Immature natural killer cell (primary cell): ENCODE data around the gene FAM241A. TPM values are rescaled to one million over a fixed set of nuclear protein-coding genes. Genes with fewer than 3 reads are reported as not detected.
"Not testable (repeated sequence)": the region's sequence is repeated elsewhere in the genome, so short reads cannot be mapped to it uniquely, and the experiment has no call there.

Experiments
- DNase-seq, 3 donors: peaks; one replicate each; pipeline ENCODE4 v3.0.0; 2022; ENCODE audit warnings: mixed read lengths in 1 of 3
- H3K27ac Mint-ChIP-seq, 6 donors: one replicate each; pipeline ENCODE4 v1.8.0; 2020; ENCODE audit warnings: mixed read lengths in 6 of 6, mild to moderate bottlenecking in 5 of 6, inconsistent platforms in 4 of 6, moderate library complexity in 3 of 6
- H3K27me3 Mint-ChIP-seq, 3 donors: one replicate each; pipeline ENCODE4 v1.8.0; 2020 to 2021; ENCODE audit warnings: low read depth in 3 of 3, mild to moderate bottlenecking in 3 of 3, mixed read lengths in 3 of 3, moderate library complexity in 3 of 3, inconsistent platforms in 1 of 3
- H3K36me3 Mint-ChIP-seq, 3 donors: one replicate each; pipeline ENCODE4 v1.8.0; 2020; ENCODE audit warnings: mixed read lengths in 3 of 3, inconsistent platforms in 2 of 3, mild to moderate bottlenecking in 2 of 3
- H3K4me1 Mint-ChIP-seq, 2 donors: one replicate each; pipeline ENCODE4 v1.8.0; 2020; ENCODE audit warnings: inconsistent platforms in 2 of 2, mild to moderate bottlenecking in 2 of 2, mixed read lengths in 2 of 2, moderate library complexity in 1 of 2
- H3K4me3 Mint-ChIP-seq, 5 donors: one replicate each; pipeline ENCODE4 v1.8.0; 2020; ENCODE audit warnings: mild to moderate bottlenecking in 5 of 5, mixed read lengths in 5 of 5, inconsistent platforms in 3 of 5, moderate library complexity in 3 of 5
- H3K9me3 Mint-ChIP-seq, 6 donors: one replicate each; pipeline ENCODE4 v1.8.0; 2020; ENCODE audit warnings: mild to moderate bottlenecking in 6 of 6, mixed read lengths in 6 of 6, inconsistent platforms in 4 of 6, moderate library complexity in 3 of 6
- polyA plus RNA-seq, 3 donors: library from polyadenylated mRNA; unstranded; fragments of 300-500 nt; fragmentation: Illumina TruSeq; gene quantifications; one replicate each; pipeline ENCODE4 v1.2.3, GENCODE V29; 2021

The FAM241A gene
- polyA plus RNA-seq, 3 donors from 2014 or later = 0.67 to 1.4 (median 0.71) TPM

GRCh38 chr4:112196461-112196860 lies 51.2 kb downstream of the FAM241A start:
- Mint-ChIP-seq H3K36me3 (no peaks in the 10 kb centered on the region), H3K27me3 (peaks cover 0 to 4% (median 0%) of the 10 kb centered on the region in 3 donors), H3K4me3 (no peak overlapping the region), H3K9me3 (no peaks in the 10 kb centered on the region), H3K4me1 (no peaks in the 10 kb centered on the region), H3K27ac (no peak overlapping the region)
- no peak for DNase-seq

GRCh38 chr4:112199041-112199440 lies 53.8 kb downstream of the FAM241A start:
- Mint-ChIP-seq H3K27me3 (peaks cover 0 to 4% (median 2%) of the 10 kb centered on the region in 3 donors), H3K27ac (no peak overlapping the region), H3K4me3 (no peak overlapping the region), H3K9me3 (no peaks in the 10 kb centered on the region), H3K4me1 (no peaks in the 10 kb centered on the region), H3K36me3 (no peaks in the 10 kb centered on the region)
- DNase-seq = no peak

GRCh38 chr4:112201915-112202505 lies 56.8 kb downstream of the FAM241A start:
- Mint-ChIP-seq H3K27me3 (peaks cover 0 to 3% (median 0%) of the 10 kb centered on the region in 3 donors), H3K36me3 (no peaks in the 10 kb centered on the region), H3K4me3 (no peak overlapping the region), H3K9me3 (no peaks in the 10 kb centered on the region), H3K4me1 (no peaks in the 10 kb centered on the region), H3K27ac (no peak overlapping the region)
- DNase-seq = no peak

DNA sequence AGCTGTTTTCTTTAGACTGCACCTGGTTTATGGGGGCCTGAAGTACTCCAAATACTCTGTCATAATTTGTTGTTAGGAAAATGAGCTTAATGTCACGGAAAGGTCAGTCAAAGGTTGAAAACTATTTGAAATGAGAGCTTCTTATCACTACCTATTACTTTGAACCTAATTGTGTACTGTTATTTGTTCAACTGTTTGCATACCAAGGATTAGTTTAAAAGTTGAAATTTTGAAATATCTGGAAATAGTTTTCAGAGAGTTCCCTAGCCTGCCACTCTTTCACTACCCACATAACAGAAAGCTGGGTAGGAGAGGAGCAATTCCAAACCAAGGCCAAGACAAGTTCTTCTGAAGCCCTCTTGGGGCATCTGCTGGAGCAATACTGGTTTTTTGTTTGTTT lies 58.3 kb downstream of the FAM241A start:
- Mint-ChIP-seq H3K27ac (no peak overlapping the region), H3K27me3 (peaks cover 0 to 3% (median 2%) of the 10 kb centered on the region in 3 donors), H3K4me3 (no peak overlapping the region), H3K4me1 (no peaks in the 10 kb centered on the region), H3K9me3 (no peaks in the 10 kb centered on the region), H3K36me3 (no peaks in the 10 kb centered on the region)
- no peak for DNase-seq

GRCh38 chr4:112206431-112206830 lies 61.2 kb downstream of the FAM241A start:
- Mint-ChIP-seq H3K36me3 (no peaks in the 10 kb centered on the region), H3K9me3 (no peaks in the 10 kb centered on the region), H3K4me1 (no peaks in the 10 kb centered on the region), H3K27ac (no peak overlapping the region), H3K4me3 (no peak overlapping the region), H3K27me3 (peaks cover 2 to 3% (median 3%) of the 10 kb centered on the region in 3 donors)
- no peak for DNase-seq

- H3K4me3 Mint-ChIP-seq, DNase-seq, H3K9me3 Mint-ChIP-seq, H3K4me1 Mint-ChIP-seq, H3K27me3 Mint-ChIP-seq, H3K27ac Mint-ChIP-seq, H3K36me3 Mint-ChIP-seq: not testable (repeated sequence)
Measured at GRCh38 chr4:112208137-112209095, 63.2 kb downstream of the FAM241A start.

- DNase-seq = no peak
- Mint-ChIP-seq H3K27me3 (peaks cover 0 to 3% (median 2%) of the 10 kb centered on the region in 3 donors), H3K4me1 (no peaks in the 10 kb centered on the region), H3K27ac (no peak overlapping the region), H3K36me3 (no peaks in the 10 kb centered on the region), H3K9me3 (no peaks in the 10 kb centered on the region), H3K4me3 (no peak overlapping the region)
Measured at GRCh38 chr4:112210777-112211176, 65.5 kb downstream of the FAM241A start.

- DNase-seq = no peak
- no peaks in the 10 kb centered on the region for H3K36me3 Mint-ChIP-seq
- H3K27me3 Mint-ChIP-seq = peaks cover 0 to 4% (median 3%) of the 10 kb centered on the region in 3 donors
- H3K4me1 Mint-ChIP-seq = no peaks in the 10 kb centered on the region
- H3K27ac Mint-ChIP-seq = no peak overlapping the region
- no peak overlapping the region for H3K4me3 Mint-ChIP-seq
- H3K9me3 Mint-ChIP-seq = no peaks in the 10 kb centered on the region
Measured at GRCh38 chr4:112213091-112213490, 67.8 kb downstream of the FAM241A start.

DNA sequence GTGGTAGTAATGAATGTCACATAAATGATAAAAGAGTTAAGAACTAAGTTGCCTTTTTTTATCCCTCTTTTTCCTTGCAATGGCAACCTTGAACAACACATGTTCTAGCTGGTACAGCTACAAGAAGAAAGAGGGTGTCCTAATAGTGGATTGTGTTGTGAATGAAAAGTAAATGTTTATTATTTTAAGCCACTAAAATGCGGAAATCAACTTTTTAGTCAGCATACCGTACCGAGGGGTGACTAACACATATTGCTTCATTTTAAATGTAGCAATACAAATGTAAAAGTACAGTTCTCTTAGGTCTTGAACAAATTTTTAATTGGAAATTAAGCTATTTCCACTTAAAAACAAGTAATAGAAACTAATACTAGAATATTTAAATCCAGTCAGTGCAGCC lies 68.6 kb downstream of the FAM241A start:
- Mint-ChIP-seq H3K4me3 (no peak overlapping the region), H3K27me3 (peaks cover 0 to 4% (median 3%) of the 10 kb centered on the region in 3 donors), H3K4me1 (no peaks in the 10 kb centered on the region), H3K36me3 (no peaks in the 10 kb centered on the region), H3K9me3 (no peaks in the 10 kb centered on the region), H3K27ac (no peak overlapping the region)
- DNase-seq = no peak

DNA sequence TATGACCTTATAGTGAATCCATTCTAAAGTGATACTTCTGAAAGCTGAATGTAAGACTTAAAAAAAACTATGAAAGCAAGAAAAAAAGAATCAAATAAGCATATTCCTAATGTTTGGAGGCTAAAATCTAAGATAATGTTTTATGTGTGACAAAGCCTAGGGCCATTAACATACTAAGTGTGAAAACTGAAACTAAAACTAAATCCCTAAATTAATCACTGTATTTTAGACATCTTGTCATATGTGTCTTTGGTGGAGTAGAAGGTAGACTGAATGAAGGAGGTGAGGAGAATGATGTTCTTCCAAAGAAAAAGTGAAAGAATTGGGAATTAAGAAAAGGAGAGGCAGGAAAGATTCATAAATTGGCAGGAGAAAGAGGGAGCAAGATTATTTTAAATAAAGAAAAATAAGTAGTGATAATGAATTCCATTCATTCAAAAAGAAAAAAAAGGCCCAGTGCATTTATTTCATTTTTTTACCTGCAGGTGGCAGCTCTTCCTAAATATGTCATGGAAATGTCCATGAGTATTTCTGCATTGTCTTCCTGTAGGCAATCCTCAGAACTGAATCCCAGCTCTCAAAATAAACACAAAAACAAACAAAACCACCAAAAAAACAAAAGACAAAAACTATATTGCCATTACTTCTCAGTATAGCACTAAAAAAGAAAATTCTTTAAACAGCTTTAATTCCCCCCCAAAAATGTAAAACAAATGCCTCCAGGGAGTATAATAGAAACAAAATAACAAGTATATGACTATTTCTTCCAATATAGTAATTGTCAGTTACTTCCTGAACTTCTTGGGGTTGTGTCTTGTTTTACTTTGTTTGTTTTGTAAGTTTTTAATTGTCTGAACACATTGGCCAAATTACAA lies 69.4 kb downstream of the FAM241A start:
- H3K9me3 Mint-ChIP-seq = no peaks in the 10 kb centered on the region
- peak in 2 of 3 donors; percentile 6 to 13 for DNase-seq
- peaks cover 0 to 5% (median 4%) of the 10 kb centered on the region in 3 donors for H3K27me3 Mint-ChIP-seq
- no peak overlapping the region for H3K27ac Mint-ChIP-seq
- no peaks in the 10 kb centered on the region for H3K4me1 Mint-ChIP-seq
- no peaks in the 10 kb centered on the region for H3K36me3 Mint-ChIP-seq
- no peak overlapping the region for H3K4me3 Mint-ChIP-seq

GRCh38 chr4:112219826-112220366 lies 74.6 kb downstream of the FAM241A start:
- no peak overlapping the region for H3K4me3 Mint-ChIP-seq
- no peaks in the 10 kb centered on the region for H3K9me3 Mint-ChIP-seq
- DNase-seq = no peak
- no peaks in the 10 kb centered on the region for H3K36me3 Mint-ChIP-seq
- peaks cover 2 to 5% of the 10 kb centered on the region in 2 donors for H3K4me1 Mint-ChIP-seq
- no peak overlapping the region for H3K27ac Mint-ChIP-seq
- H3K27me3 Mint-ChIP-seq = peaks cover 0 to 7% (median 6%) of the 10 kb centered on the region in 3 donors

DNA sequence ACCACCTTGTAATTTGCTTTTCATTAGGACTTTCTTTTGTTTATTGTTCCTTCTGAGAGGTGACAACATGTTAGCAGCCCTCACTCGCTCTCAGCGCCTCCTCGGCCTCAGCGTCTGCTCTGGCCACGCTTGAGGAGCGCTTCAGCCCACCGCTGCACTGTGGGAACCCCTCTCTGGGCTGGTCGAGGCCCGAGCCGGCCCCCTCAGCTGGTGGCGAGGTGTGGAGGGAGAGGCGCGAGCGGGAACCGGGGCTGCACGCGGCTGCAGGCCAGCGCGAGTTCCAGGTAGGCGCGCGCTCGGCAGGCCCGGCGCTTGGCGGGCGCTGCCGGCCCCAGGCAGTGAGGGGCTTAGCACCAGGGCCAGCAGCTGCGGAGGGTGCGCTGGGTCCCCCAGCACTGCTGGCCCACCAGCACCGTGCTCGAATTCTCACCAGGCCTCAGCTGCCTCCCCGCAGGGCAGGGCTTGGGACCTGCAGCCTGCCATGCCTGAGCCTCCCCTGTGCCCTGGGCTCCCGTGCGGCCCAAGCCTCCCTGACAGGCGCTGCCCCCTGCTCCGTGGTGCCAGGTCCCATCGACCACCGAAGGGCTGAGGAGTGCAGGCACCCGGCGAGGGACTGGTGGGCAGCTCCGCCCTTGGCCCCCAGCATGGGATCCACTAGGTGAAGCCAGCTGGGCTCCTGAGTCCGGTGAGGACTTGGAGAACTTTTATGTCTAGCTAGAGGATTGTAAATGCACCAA lies 77.1 kb downstream of the FAM241A start:
- no peak overlapping the region for H3K27ac Mint-ChIP-seq
- H3K9me3 Mint-ChIP-seq = no peaks in the 10 kb centered on the region
- DNase-seq = no peak
- H3K4me3 Mint-ChIP-seq = no peak overlapping the region
- peaks cover 2 to 5% of the 10 kb centered on the region in 2 donors for H3K4me1 Mint-ChIP-seq
- H3K27me3 Mint-ChIP-seq = peaks cover 0 to 9% (median 6%) of the 10 kb centered on the region in 3 donors
- H3K36me3 Mint-ChIP-seq = no peaks in the 10 kb centered on the region

- Mint-ChIP-seq H3K9me3 (no peaks in the 10 kb centered on the region), H3K27ac (no peak overlapping the region), H3K27me3 (peaks cover 0 to 5% (median 4%) of the 10 kb centered on the region in 3 donors), H3K4me1 (peaks cover 2 to 5% of the 10 kb centered on the region in 2 donors), H3K4me3 (no peak overlapping the region), H3K36me3 (no peaks in the 10 kb centered on the region)
- no peak for DNase-seq
Measured at GRCh38 chr4:112225157-112225556, 79.9 kb downstream of the FAM241A start.
